AG04450 (cell line): ENCODE results near the gene GMCL1. TPM values are rescaled to one million over a fixed set of nuclear protein-coding genes. Genes with fewer than 3 reads are reported as not detected.

Source experiments
- CTCF ChIA-PET: fragments of 300-600, 350-600 bp; formaldehyde crosslinking; extraction: SDS; loops from one replicate; lab custom pipeline; 2022; ENCODE audit warnings: antibody characterized with exemption, inconsistent platforms; lab: Charles Lee
- POLR2A ChIA-PET: fragments of 350-600 bp; formaldehyde crosslinking; extraction: SDS; loops from one replicate; lab custom pipeline; 2021; ENCODE audit warnings: antibody characterized with exemption, inconsistent platforms; lab: Yijun Ruan, JAX
- DNase-seq: peaks from one replicate; pipeline ENCODE4 v3.0.0-alpha.2; 2011; ENCODE audit warnings: low read depth, low spot score
- H3K27ac ChIP-seq: one replicate; pipeline ENCODE4 v1.5.1; 2012; ENCODE audit warnings: low read depth, low read length, control low read depth
- H3K27me3 ChIP-seq: one replicate; pipeline ENCODE4 v1.6.0; 2012; ENCODE audit warnings: low read length; ENCODE audit not compliant: control insufficient read depth, insufficient read depth
- H3K4me3 ChIP-seq: 2 replicates; pipeline ENCODE4 v1.5.1; 2011; ENCODE audit warnings: mild to moderate bottlenecking, low read depth, low read length, control low read depth
- H3K9me3 ChIP-seq: 2 replicates; pipeline ENCODE4 v1.5.1; 2012; ENCODE audit warnings: low read length; ENCODE audit not compliant: control insufficient read depth, insufficient read depth
- CTCF ChIP-seq: IDR thresholded peaks from 2 replicates; pipeline ENCODE4 v1.5.1; 2011; ENCODE audit warnings: low read depth, low read length, control low read depth, inconsistent platforms
- polyA plus RNA-seq: library from polyadenylated mRNA; depleted of rRNA; stranded (reverse); fragments of >200 nt; gene quantifications from 2 replicates; pipeline ENCODE4 v1.2.3, GENCODE V29; 2011

Gene GMCL1
- polyA plus RNA-seq, 1 experiment, result 7.2 TPM

- CTCF ChIA-PET, result interaction anchor here (0.6 to 4.2 kb wide), 10 partner anchors 20 to 229 kb away, joined by 3 to 114 read pairs (median 5); no protein-coding TSS in a partner anchor
- H3K4me3 ChIP-seq, result peak overlapping the region; percentile 73
- DNase-seq, result peak; percentile 100
These were observed 84.9 kb downstream of the GMCL1 start for GRCh38 chr2:69914164-69914949.

GRCh38 chr2:69914950-69915945 is 85.8 kb downstream of the GMCL1 start, which contains the start of gene MXD1:
MXD1 (plus strand) TSS chr2:69915109; CDS start chr2:69915331, 222 bp downstream.
- Histone ChIP-seq H3K4me3 (peak within 1 kb of the TSS; percentile 78), H3K27ac (peak within 1 kb of the TSS; percentile 95), H3K9me3 (no peaks in the 10 kb centered on the region; the same call in 1 of the 2 replicates), H3K27me3 (no peaks in the 10 kb centered on the region)
- ChIA-PET POLR2A (interaction anchor here (0.5 to 2.6 kb wide), 32 partner anchors 8 to 378 kb away, joined by 3 to 27 read pairs (median 4); partner anchors contain the start of genes C2orf42, PCBP1, SNRNP27 and SNRPG), CTCF (interaction anchor here (0.7 to 4.2 kb wide), 9 partner anchors 42 to 229 kb away, joined by 3 to 114 read pairs (median 6); no protein-coding TSS in a partner anchor)
- no peak for DNase-seq
- TF ChIP-seq CTCF, result no peak

More at GRCh38 chr2:69914164-69914949, 84.9 kb downstream of the GMCL1 start:
- POLR2A ChIA-PET, result interaction anchor here (0.5 to 2.6 kb wide), 34 partner anchors 8 to 1417 kb away, joined by 3 to 27 read pairs (median 4); partner anchors contain the start of genes C2orf42, PCBP1, PCYOX1 and SNRNP27
- no peak; the same call in 1 of the 2 replicates for TF ChIP-seq CTCF
- H3K9me3 ChIP-seq, result no peaks in the 10 kb centered on the region; the same call in 1 of the 2 replicates
- no peaks in the 10 kb centered on the region for H3K27me3 ChIP-seq
- peak overlapping the region; percentile 95 for H3K27ac ChIP-seq

GRCh38 chr2:69916106-69916505 is 86.6 kb downstream of the GMCL1 start:
- H3K4me3 ChIP-seq, result peak overlapping the region; percentile 78
- DNase-seq, result no peak
- no peak overlapping the region for H3K27ac ChIP-seq
- H3K27me3 ChIP-seq, result no peaks in the 10 kb centered on the region
- no peaks in the 10 kb centered on the region; the same call in 1 of the 2 replicates for H3K9me3 ChIP-seq
- no peak for TF ChIP-seq CTCF
- ChIA-PET CTCF (interaction anchor here (1.1 to 2.5 kb wide), 2 partner anchors 155 to 227 kb away, joined by 4 to 12 read pairs; no protein-coding TSS in a partner anchor), POLR2A (interaction anchor here (0.6 to 0.9 kb wide), 2 partner anchors 155 to 220 kb away, joined by 3 to 4 read pairs; no protein-coding TSS in a partner anchor)

GRCh38 chr2:69917852-69918251 is 88.4 kb downstream of the GMCL1 start:
- no peak overlapping the region for H3K4me3 ChIP-seq
- ChIA-PET POLR2A (interaction anchor here (0.6 to 0.7 kb wide), 2 partner anchors 169 to 224 kb away, joined by 4 read pairs; no protein-coding TSS in a partner anchor), CTCF (interaction anchor here (0.6 to 2.5 kb wide), 5 partner anchors 38 to 401 kb away, joined by 3 to 12 read pairs (median 3); no protein-coding TSS in a partner anchor)

More at GRCh38 chr2:69917852-69918251, 88.4 kb downstream of the GMCL1 start:
- peak; percentile 53 for DNase-seq
- no peaks in the 10 kb centered on the region for H3K27me3 ChIP-seq
- no peak for TF ChIP-seq CTCF
- H3K9me3 ChIP-seq, result no peaks in the 10 kb centered on the region; the same call in 1 of the 2 replicates
- H3K27ac ChIP-seq, result peak overlapping the region; percentile 39
